AG09319 (cell line): Measurements from ENCODE around the gene GPR17.

Experiments used
- DNase-seq: peaks from one replicate; pipeline ENCODE4 v3.0.0-alpha.2; 2010; ENCODE audit warnings: low read depth; ENCODE audit errors: extremely low read depth
- TF ChIP-seq, protein P1 (sequence below): IDR thresholded peaks from 2 replicates; pipeline ENCODE4 v1.5.1; 2011; ENCODE audit warnings: low read depth, mild to moderate bottlenecking, inconsistent platforms, low read length, moderate library complexity

The GPR17 gene

DNA sequence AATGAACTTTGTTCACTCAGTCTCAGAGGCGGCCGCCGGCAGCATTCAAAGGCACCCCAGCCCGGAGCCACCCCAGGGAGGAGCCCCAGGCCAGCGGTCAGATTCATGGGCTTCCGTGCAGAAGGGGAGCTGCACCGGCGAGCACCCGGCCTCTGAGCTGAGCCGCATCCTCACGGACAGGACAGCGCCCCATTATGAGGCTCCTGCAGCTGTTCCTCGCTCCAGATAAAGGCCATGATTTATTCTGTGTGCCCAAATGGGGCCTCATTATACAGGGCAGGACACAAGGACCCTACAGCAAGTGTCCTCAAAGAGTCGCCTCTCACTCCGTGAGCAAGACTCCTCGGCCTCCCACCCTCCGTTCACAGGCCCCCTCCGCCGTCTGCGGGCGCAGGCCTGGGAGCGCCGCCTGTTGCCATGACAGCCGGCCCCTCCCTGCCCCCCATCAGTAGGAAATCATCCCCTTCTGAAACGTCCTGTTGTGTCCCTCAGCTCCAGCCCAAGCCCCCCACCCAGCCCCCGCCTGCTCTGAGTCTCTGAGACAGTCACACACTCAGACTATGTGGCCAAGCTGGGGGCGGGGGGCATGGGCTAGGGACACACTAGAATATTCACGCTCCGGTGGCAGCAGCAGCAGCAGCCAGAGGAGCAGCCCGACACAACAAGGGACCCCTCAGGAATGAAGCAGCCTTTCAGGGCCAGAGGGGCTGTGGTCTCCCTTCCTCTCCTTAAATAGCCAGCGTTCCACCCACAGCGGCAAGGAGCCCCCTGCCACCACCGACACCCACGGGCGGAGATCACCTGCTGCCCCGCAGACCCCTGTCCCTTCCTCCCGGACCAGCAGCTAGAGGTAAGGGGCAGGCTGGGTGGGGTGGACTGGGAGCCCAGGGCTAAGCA, at the start of gene GPR17:
Gene GPR17 (plus strand): TSS at position 759 of the 897 bp plus-strand sequence. CDS start 4,583 bp downstream, outside the sequence.
- DNase-seq: no peak
- TF ChIP-seq, protein P1, sequence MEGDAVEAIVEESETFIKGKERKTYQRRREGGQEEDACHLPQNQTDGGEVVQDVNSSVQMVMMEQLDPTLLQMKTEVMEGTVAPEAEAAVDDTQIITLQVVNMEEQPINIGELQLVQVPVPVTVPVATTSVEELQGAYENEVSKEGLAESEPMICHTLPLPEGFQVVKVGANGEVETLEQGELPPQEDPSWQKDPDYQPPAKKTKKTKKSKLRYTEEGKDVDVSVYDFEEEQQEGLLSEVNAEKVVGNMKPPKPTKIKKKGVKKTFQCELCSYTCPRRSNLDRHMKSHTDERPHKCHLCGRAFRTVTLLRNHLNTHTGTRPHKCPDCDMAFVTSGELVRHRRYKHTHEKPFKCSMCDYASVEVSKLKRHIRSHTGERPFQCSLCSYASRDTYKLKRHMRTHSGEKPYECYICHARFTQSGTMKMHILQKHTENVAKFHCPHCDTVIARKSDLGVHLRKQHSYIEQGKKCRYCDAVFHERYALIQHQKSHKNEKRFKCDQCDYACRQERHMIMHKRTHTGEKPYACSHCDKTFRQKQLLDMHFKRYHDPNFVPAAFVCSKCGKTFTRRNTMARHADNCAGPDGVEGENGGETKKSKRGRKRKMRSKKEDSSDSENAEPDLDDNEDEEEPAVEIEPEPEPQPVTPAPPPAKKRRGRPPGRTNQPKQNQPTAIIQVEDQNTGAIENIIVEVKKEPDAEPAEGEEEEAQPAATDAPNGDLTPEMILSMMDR: no peak

DNA sequence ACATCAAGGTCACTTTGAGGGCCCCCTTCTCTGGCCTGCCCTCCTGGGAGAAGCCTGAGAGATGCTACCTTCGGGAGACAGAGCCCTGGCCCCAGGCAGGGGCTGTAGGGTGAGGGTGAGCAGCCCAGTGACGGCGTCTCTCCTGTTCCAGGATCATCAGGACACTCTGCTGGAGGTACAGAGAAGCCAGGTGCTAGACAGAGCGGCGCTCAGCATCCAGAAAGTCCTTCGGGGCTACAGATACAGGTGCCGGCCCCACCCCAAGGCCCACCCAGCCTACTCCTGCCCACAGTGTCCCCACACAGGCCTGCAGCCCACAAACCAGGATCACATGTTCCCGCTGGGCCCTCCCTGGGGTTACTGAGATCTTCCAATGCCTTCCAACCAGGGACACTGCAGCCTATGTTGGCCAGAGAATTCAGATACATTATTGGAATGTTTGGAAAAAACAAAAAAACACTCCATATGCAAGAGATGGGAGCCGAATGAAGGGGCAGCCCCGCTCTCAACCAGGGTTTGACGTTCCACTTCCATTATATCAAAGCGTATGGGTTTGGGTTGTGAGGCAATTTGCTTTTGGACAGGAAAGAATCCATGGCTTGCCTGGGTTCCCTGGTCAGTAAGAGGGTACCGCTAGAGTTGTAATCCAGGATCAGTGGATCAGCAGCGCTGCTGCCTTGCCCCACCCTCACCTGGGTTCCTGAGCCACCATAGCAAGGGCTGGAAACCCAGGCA, 49.5 kb upstream of the GPR17 start:
- no peak for DNase-seq
- TF ChIP-seq, protein P1: no peak

- DNase-seq: no peak
- TF ChIP-seq, protein P1: no peak
Observed at GRCh38 chr2:127597046-127597983, 48.6 kb upstream of the GPR17 start.

- TF ChIP-seq, protein P1: no peak
- DNase-seq: no peak
Observed at GRCh38 chr2:127597984-127598380, 48.0 kb upstream of the GPR17 start.

GRCh38 chr2:127598711-127599110, 47.2 kb upstream of the GPR17 start:
- TF ChIP-seq, protein P1: no peak
- no peak for DNase-seq

DNA sequence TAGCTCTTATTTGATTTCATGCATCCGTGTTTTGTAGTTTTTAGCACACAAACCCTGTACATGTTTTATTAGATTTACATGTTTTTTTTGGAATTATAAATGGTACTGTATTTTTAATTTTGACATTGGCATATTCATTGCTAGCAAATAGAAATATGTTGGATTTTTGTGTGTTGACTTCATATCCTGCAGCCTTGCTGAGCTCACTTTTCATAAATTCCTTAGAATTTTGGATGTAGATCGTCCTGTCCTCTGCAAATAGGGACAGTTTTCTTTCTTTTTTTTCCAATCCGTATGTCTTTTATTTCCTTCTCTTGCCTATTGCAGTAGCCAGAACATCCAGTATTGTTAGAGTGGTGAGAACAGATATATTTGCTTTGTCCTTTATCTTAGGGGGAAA, 46.7 kb upstream of the GPR17 start:
- DNase-seq: no peak
- TF ChIP-seq, protein P1: no peak
